WTC11 (cell line): ENCODE data around the gene PHLPP1. TPM values are rescaled to one million over a fixed set of nuclear protein-coding genes. Genes with fewer than 3 reads are reported as not detected.

Experiments
- ATAC-seq: fragments of 200-7000 bp; cut with Tn5 transposase; 2 replicates; pipeline ENCODE4 v1.10.0; 2021; ENCODE audit warnings: mild to moderate bottlenecking, moderate library complexity
- CTCF ChIA-PET: fragments of 300-600 bp; sonication (Branson Sonifier 250); formaldehyde crosslinking; loops from one replicate; lab custom pipeline; 2021; ENCODE audit warnings: antibody characterized with exemption; lab: Charles Lee
- POLR2A ChIA-PET: fragments of 350-600 bp; sonication (Branson Sonifier 250); formaldehyde crosslinking; loops from one replicate; lab custom pipeline; 2021; ENCODE audit warnings: antibody characterized with exemption; lab: Charles Lee
- DNase-seq: peaks from one replicate; pipeline ENCODE4 v3.0.0; 2021; ENCODE audit warnings: low spot score
- H3K27ac Mint-ChIP-seq: 2 replicates; pipeline ENCODE4 v1.8.0; 2021; ENCODE audit warnings: mixed read lengths
- H3K27me3 Mint-ChIP-seq: 2 replicates; pipeline ENCODE4 v1.8.0; 2021; ENCODE audit warnings: low read depth, mild to moderate bottlenecking, moderate library complexity, mixed read lengths
- H3K36me3 Mint-ChIP-seq: 2 replicates; pipeline ENCODE4 v1.8.0; 2021; ENCODE audit warnings: mixed read lengths
- H3K4me1 Mint-ChIP-seq: 2 replicates; pipeline ENCODE4 v1.8.0; 2022; ENCODE audit warnings: mixed read lengths
- H3K4me3 Mint-ChIP-seq: 2 replicates; pipeline ENCODE4 v1.8.0; 2021; ENCODE audit warnings: mild to moderate bottlenecking, moderate library complexity, mixed read lengths
- H3K9me3 Mint-ChIP-seq: 2 replicates; pipeline ENCODE4 v1.8.0; 2021; ENCODE audit warnings: mixed read lengths
- ATF1 ChIP-seq: sonication (generic); formaldehyde crosslinking; IDR thresholded peaks from 2 replicates; pipeline ENCODE4 v1.8.1; 2023; ENCODE audit warnings: mild to moderate bottlenecking, moderate library complexity, missing genetic modification reagents
- CREB1 ChIP-seq: sonication (generic); formaldehyde crosslinking; IDR thresholded peaks from 2 replicates; pipeline ENCODE4 v1.8.0; 2023; ENCODE audit warnings: mild to moderate bottlenecking, missing genetic modification reagents
- CREM ChIP-seq: sonication (generic); formaldehyde crosslinking; IDR thresholded peaks from 2 replicates; pipeline ENCODE4 v1.8.1; 2022; ENCODE audit warnings: mild to moderate bottlenecking, missing genetic modification reagents, moderate library complexity
- ETV6 ChIP-seq: sonication (generic); formaldehyde crosslinking; IDR thresholded peaks from 2 replicates; pipeline ENCODE4 v1.8.1; 2022; ENCODE audit warnings: mild to moderate bottlenecking, missing genetic modification reagents
- FOXJ3 ChIP-seq: sonication (generic); formaldehyde crosslinking; IDR thresholded peaks from 2 replicates; pipeline ENCODE4 v1.9.0; 2021; ENCODE audit warnings: missing genetic modification reagents, mild to moderate bottlenecking, borderline replicate concordance
- FOXP1 ChIP-seq: sonication (generic); formaldehyde crosslinking; IDR thresholded peaks from 2 replicates; pipeline ENCODE4 v1.8.0; 2022; ENCODE audit warnings: missing genetic modification reagents, mild to moderate bottlenecking, moderate library complexity, borderline replicate concordance
- GABPB1 ChIP-seq: sonication (generic); formaldehyde crosslinking; IDR thresholded peaks from 2 replicates; pipeline ENCODE4 v1.8.1; 2023; ENCODE audit warnings: mild to moderate bottlenecking, missing genetic modification reagents
- GTF2I ChIP-seq: fragments of 250-450 bp; sonication (Bioruptor Pico); conservative IDR thresholded peaks from 2 replicates; pipeline ENCODE4 v1.4.0; 2021; ENCODE audit warnings: mild to moderate bottlenecking
- HMGA2 ChIP-seq: fragments of 250-450 bp; sonication (Bioruptor Pico); IDR thresholded peaks from 2 replicates; pipeline ENCODE4 v1.4.0; 2021; ENCODE audit warnings: mild to moderate bottlenecking, moderate library complexity
- NFATC4 ChIP-seq: fragments of 250-450 bp; sonication (Bioruptor Pico); IDR thresholded peaks from 2 replicates; pipeline ENCODE4 v1.9.0; 2021; ENCODE audit warnings: mild to moderate bottlenecking
- SP1 ChIP-seq: sonication (generic); formaldehyde crosslinking; conservative IDR thresholded peaks from 2 replicates; pipeline ENCODE4 v1.8.1; 2022; ENCODE audit warnings: missing genetic modification reagents
- TEAD1 ChIP-seq: sonication (generic); formaldehyde crosslinking; IDR thresholded peaks from 2 replicates; pipeline ENCODE4 v1.8.0; 2022; ENCODE audit warnings: mild to moderate bottlenecking, missing genetic modification reagents
- TEAD4 ChIP-seq: sonication (generic); formaldehyde crosslinking; IDR thresholded peaks from 2 replicates; pipeline ENCODE4 v1.8.0; 2022; ENCODE audit warnings: mild to moderate bottlenecking, missing genetic modification reagents
- TP53 ChIP-seq: sonication (generic); formaldehyde crosslinking; IDR thresholded peaks from 2 replicates; pipeline ENCODE4 v1.8.1; 2023; ENCODE audit warnings: mild to moderate bottlenecking, missing genetic modification reagents
- ZBTB21 ChIP-seq: sonication (generic); formaldehyde crosslinking; IDR thresholded peaks from 2 replicates; pipeline ENCODE4 v1.8.1; 2023; ENCODE audit warnings: mild to moderate bottlenecking, missing genetic modification reagents, borderline replicate concordance
- ZNF121 ChIP-seq: sonication (generic); formaldehyde crosslinking; IDR thresholded peaks from 2 replicates; pipeline ENCODE4 v1.8.0; 2023; ENCODE audit warnings: missing genetic modification reagents
- ZNF219 ChIP-seq: sonication (generic); formaldehyde crosslinking; IDR thresholded peaks from 2 replicates; pipeline ENCODE4 v1.8.0; 2023; ENCODE audit warnings: missing genetic modification reagents, mild to moderate bottlenecking, borderline replicate concordance
- ZNF263 ChIP-seq: sonication (generic); formaldehyde crosslinking; IDR thresholded peaks from 2 replicates; pipeline ENCODE4 v1.8.1; 2022; ENCODE audit warnings: low read depth, mild to moderate bottlenecking, moderate library complexity, missing genetic modification reagents
- total RNA-seq: library from RNA; stranded (reverse); gene quantifications from 3 replicates; pipeline ENCODE4 v1.2.3, GENCODE V29; 2021
- TF ChIP-seq, protein P1 (sequence below): sonication (generic); formaldehyde crosslinking; IDR thresholded peaks from 2 replicates; pipeline ENCODE4 v1.8.0; 2022; ENCODE audit warnings: mild to moderate bottlenecking, missing genetic modification reagents
- TF ChIP-seq, protein P2 (sequence below): fragments of 250-450 bp; sonication (Bioruptor Pico); IDR thresholded peaks from 2 replicates; pipeline ENCODE4 v2.1.2; 2022; ENCODE audit warnings: mild to moderate bottlenecking, moderate library complexity
- TF ChIP-seq, protein P3 (sequence below): fragments of 250-450 bp; sonication (Bioruptor Pico); IDR thresholded peaks from 2 replicates; pipeline ENCODE4 v1.9.0; 2021; ENCODE audit warnings: mild to moderate bottlenecking
- TF ChIP-seq, protein P4 (sequence below): sonication (generic); formaldehyde crosslinking; IDR thresholded peaks from 2 replicates; pipeline ENCODE4 v1.8.1; 2022; ENCODE audit warnings: missing genetic modification reagents, borderline replicate concordance
- TF ChIP-seq, protein P5 (sequence below): sonication (generic); formaldehyde crosslinking; IDR thresholded peaks from 2 replicates; pipeline ENCODE4 v1.8.1; 2023; ENCODE audit warnings: mild to moderate bottlenecking, missing genetic modification reagents, borderline replicate concordance

Gene PHLPP1
- total RNA-seq, 1 experiment from 2014 or later: 52.0 TPM

DNA sequence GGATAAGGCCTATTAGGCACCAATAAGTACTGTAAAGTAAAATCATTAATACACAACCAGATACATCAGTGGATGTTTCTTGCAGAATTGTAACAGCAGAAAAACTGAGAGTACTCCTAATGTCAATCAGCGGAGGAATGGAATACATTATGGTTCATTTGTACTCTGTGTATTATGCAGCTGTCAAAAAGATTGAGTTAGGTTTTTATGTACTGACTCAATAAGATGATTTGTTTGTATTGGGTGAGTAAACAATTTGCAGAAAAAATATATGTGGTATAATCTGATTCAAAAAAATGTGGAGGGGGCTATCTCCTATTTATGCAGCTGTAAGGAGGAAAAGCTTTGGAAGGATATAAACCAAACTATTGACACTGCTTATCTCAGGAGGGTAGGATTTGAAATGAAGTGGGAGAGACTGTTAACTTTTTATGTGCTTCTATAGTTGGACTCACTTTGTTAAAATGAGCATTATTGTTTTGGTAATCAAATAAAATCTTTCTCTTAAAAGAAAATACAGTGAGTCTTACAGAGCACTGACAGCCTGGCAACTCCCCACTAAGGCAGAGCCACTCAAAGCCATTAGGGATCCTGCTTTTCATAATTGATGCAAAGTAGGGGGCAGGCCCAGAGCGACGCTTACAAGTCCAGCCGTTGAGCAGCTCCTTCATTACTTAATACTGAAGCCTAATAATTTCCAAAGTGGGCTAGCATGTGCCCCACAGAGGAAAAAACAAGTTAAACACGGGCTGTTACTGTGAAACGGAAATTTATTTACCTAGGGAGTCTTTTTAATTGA lies 168.8 kb downstream of the PHLPP1 start (continued):
- TF ChIP-seq, protein P1, sequence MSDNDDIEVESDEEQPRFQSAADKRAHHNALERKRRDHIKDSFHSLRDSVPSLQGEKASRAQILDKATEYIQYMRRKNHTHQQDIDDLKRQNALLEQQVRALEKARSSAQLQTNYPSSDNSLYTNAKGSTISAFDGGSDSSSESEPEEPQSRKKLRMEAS: no peak
- no peak for TF ChIP-seq ZNF263 (CRISPR knock-in tag)
- TF ChIP-seq, protein P2, sequence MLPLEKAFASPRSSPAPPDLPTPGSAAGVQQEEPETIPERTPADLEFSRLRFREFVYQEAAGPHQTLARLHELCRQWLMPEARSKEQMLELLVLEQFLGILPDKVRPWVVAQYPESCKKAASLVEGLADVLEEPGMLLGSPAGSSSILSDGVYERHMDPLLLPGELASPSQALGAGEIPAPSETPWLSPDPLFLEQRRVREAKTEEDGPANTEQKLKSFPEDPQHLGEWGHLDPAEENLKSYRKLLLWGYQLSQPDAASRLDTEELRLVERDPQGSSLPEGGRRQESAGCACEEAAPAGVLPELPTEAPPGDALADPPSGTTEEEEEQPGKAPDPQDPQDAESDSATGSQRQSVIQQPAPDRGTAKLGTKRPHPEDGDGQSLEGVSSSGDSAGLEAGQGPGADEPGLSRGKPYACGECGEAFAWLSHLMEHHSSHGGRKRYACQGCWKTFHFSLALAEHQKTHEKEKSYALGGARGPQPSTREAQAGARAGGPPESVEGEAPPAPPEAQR (CRISPR knock-in tag): no peak

DNA sequence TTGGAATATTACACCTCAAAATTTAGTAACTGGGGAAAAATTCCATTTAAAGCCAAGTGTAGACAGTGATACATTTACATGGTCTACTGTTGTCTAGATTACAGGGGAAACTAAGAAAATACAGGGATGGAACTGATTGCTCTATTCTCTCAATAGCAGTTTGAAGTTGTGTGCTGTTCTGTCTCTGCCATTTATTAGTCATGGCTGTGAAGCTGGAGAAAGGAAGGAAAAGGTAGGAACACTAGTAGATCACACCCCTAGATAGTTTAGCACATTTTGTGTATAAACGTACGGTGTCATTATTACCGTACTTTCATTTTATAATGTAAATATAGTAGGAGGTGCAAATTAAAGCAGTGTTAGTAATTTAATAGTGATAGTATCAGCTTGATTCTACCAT lies 170.5 kb downstream of the PHLPP1 start:
- H3K27me3 Mint-ChIP-seq: no peaks in the 10 kb centered on the region
- no peak overlapping the region for H3K4me3 Mint-ChIP-seq
- ChIA-PET POLR2A (no interaction called here), CTCF (interaction anchor here (0.6 kb wide), 1 partner anchor 169 kb away, joined by 3 read pairs; no protein-coding TSS in a partner anchor)
- H3K4me1 Mint-ChIP-seq: peaks cover 55% of the 10 kb centered on the region
- DNase-seq (no peak), ATAC-seq (no peak)
- no peaks in the 10 kb centered on the region for H3K36me3 Mint-ChIP-seq
- no peaks in the 10 kb centered on the region for H3K9me3 Mint-ChIP-seq
- no peak overlapping the region for H3K27ac Mint-ChIP-seq
- TF ChIP-seq, protein P3, sequence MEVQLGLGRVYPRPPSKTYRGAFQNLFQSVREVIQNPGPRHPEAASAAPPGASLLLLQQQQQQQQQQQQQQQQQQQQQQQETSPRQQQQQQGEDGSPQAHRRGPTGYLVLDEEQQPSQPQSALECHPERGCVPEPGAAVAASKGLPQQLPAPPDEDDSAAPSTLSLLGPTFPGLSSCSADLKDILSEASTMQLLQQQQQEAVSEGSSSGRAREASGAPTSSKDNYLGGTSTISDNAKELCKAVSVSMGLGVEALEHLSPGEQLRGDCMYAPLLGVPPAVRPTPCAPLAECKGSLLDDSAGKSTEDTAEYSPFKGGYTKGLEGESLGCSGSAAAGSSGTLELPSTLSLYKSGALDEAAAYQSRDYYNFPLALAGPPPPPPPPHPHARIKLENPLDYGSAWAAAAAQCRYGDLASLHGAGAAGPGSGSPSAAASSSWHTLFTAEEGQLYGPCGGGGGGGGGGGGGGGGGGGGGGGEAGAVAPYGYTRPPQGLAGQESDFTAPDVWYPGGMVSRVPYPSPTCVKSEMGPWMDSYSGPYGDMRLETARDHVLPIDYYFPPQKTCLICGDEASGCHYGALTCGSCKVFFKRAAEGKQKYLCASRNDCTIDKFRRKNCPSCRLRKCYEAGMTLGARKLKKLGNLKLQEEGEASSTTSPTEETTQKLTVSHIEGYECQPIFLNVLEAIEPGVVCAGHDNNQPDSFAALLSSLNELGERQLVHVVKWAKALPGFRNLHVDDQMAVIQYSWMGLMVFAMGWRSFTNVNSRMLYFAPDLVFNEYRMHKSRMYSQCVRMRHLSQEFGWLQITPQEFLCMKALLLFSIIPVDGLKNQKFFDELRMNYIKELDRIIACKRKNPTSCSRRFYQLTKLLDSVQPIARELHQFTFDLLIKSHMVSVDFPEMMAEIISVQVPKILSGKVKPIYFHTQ: no peak
- TF ChIP-seq, protein P4, sequence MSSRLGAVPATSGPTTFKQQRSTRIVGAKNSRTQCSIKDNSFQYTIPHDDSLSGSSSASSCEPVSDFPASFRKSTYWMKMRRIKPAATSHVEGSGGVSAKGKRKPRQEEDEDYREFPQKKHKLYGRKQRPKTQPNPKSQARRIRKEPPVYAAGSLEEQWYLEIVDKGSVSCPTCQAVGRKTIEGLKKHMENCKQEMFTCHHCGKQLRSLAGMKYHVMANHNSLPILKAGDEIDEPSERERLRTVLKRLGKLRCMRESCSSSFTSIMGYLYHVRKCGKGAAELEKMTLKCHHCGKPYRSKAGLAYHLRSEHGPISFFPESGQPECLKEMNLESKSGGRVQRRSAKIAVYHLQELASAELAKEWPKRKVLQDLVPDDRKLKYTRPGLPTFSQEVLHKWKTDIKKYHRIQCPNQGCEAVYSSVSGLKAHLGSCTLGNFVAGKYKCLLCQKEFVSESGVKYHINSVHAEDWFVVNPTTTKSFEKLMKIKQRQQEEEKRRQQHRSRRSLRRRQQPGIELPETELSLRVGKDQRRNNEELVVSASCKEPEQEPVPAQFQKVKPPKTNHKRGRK (CRISPR knock-in tag): no peak
- no peak for TF ChIP-seq TEAD1 (CRISPR knock-in tag)
- TF ChIP-seq FOXJ3 (CRISPR knock-in tag): no peak
- no peak for TF ChIP-seq ZNF121 (CRISPR knock-in tag)
- TF ChIP-seq FOXP1 (CRISPR knock-in tag): no peak
- TF ChIP-seq, all 79 proteins: peak for 0

DNA sequence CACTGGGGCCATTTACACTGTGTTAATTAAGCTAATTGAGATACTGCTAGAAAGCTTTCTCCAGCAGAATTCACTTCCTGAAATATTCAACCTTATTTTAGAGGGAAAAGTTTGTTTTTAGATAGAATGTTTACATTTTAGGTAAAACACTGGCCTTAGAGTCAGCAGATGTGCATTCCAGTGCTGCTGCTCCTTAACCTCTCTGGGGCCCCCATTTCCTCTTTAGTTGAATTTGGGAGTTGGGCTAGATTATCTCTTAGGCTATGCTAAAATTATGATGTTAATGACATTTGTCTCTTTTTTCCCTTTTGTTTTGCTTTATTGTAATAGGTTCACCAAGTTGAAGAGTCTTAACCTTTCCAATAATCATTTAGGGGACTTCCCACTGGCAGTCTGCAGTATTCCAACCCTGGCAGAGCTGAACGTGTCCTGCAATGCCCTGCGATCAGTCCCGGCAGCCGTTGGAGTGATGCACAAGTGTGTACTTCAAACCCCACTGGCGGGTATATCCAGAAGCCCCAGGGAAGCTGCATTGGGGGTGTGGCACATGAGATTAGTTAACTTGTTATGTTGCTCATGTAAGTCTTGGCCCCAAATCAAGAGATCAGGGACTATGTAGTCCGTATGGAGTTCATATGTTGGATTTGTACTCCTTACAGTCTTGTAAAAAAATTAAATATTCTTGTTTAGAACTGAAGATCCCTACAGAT lies 179.5 kb downstream of the PHLPP1 start:
- H3K27ac Mint-ChIP-seq: peak overlapping the region; percentile 76
- ChIA-PET POLR2A (no interaction called here), CTCF (interaction anchor here (0.7 to 1.7 kb wide), 2 partner anchors 63 to 94 kb away, joined by 4 to 5 read pairs; no protein-coding TSS in a partner anchor)
- H3K4me3 Mint-ChIP-seq: no peak overlapping the region
- no peak for ATAC-seq
- no peaks in the 10 kb centered on the region for H3K27me3 Mint-ChIP-seq
- H3K36me3 Mint-ChIP-seq: peaks cover 43% of the 10 kb centered on the region
- no peak for DNase-seq
- H3K4me1 Mint-ChIP-seq: peaks cover 22% of the 10 kb centered on the region
- H3K9me3 Mint-ChIP-seq: no peaks in the 10 kb centered on the region
- TF ChIP-seq ZBTB21 (CRISPR knock-in tag) (no peak), TEAD4 (no peak), HMGA2 (CRISPR knock-in tag) (no peak), ATF1 (CRISPR knock-in tag) (no peak), TEAD1 (CRISPR knock-in tag) (no peak), GABPB1 (CRISPR knock-in tag) (no peak), CREM (CRISPR knock-in tag) (no peak), NFATC4 (no peak), TP53 (CRISPR knock-in tag) (no peak), GTF2I (CRISPR knock-in tag) (no peak), ZNF219 (CRISPR knock-in tag) (no peak), CREB1 (CRISPR knock-in tag) (no peak), SP1 (CRISPR knock-in tag) (no peak), ETV6 (CRISPR knock-in tag) (no peak)
- TF ChIP-seq, protein P5, sequence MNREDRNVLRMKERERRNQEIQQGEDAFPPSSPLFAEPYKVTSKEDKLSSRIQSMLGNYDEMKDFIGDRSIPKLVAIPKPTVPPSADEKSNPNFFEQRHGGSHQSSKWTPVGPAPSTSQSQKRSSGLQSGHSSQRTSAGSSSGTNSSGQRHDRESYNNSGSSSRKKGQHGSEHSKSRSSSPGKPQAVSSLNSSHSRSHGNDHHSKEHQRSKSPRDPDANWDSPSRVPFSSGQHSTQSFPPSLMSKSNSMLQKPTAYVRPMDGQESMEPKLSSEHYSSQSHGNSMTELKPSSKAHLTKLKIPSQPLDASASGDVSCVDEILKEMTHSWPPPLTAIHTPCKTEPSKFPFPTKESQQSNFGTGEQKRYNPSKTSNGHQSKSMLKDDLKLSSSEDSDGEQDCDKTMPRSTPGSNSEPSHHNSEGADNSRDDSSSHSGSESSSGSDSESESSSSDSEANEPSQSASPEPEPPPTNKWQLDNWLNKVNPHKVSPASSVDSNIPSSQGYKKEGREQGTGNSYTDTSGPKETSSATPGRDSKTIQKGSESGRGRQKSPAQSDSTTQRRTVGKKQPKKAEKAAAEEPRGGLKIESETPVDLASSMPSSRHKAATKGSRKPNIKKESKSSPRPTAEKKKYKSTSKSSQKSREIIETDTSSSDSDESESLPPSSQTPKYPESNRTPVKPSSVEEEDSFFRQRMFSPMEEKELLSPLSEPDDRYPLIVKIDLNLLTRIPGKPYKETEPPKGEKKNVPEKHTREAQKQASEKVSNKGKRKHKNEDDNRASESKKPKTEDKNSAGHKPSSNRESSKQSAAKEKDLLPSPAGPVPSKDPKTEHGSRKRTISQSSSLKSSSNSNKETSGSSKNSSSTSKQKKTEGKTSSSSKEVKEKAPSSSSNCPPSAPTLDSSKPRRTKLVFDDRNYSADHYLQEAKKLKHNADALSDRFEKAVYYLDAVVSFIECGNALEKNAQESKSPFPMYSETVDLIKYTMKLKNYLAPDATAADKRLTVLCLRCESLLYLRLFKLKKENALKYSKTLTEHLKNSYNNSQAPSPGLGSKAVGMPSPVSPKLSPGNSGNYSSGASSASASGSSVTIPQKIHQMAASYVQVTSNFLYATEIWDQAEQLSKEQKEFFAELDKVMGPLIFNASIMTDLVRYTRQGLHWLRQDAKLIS (CRISPR knock-in tag): no peak
